Body of pancreas (tissue), 4 donors: Measurements from ENCODE around the gene ZFAND3. TPM values are rescaled to one million over a fixed set of nuclear protein-coding genes. Genes with fewer than 3 reads are reported as not detected.

Experiments used
- ATAC-seq: fragments of 150-250 bp; one replicate; pipeline ENCODE4 v1.9.1; 2016
- DNase-seq, 4 donors: peaks; one replicate each; pipeline ENCODE4 v3.0.0-alpha.2; 2019
- H3K27ac ChIP-seq, 4 donors: fragments of 200-600 bp; sonication (generic); 1 replicate in 3 of 4; 2 replicates in 1 of 4; pipeline versions ENCODE4 v1.5.1 to v1.6.1; 2016 to 2019; ENCODE audit warnings: mild to moderate bottlenecking in 1 of 4, mixed read lengths in 1 of 4, moderate library complexity in 1 of 4
- H3K27me3 ChIP-seq, 2 donors: fragments of 200-600 bp; sonication (generic); one replicate each; pipeline ENCODE4 v1.6.0; 2016; ENCODE audit warnings: mild to moderate bottlenecking in 1 of 2
- H3K36me3 ChIP-seq, 2 donors: fragments of 200-600 bp; sonication (generic); replicated peaks in 1 of 2; 2 replicates each; pipeline ENCODE4 v1.5.1; 2016; ENCODE audit warnings: low read depth in 2 of 2; ENCODE audit not compliant: insufficient read depth in 1 of 2
- H3K4me1 ChIP-seq: fragments of 200-600 bp; sonication (generic); one replicate; pipeline ENCODE4 v1.6.0; 2016
- H3K4me3 ChIP-seq, 2 donors: fragments of 200-600 bp; sonication (generic); 1 replicate in 1 of 2; 2 replicates in 1 of 2; pipeline ENCODE4 v1.5.1; 2016 to 2019
- H3K9me3 ChIP-seq, 3 donors: fragments of 200-600 bp; sonication (generic); 1 replicate in 2 of 3; 2 replicates in 1 of 3; pipeline ENCODE4 v1.5.1; 2016
- CTCF ChIP-seq, 7 experiments: fragments of 450-650 bp in 4 of 7; fragments of 200-600 bp in 3 of 7; sonication (generic) in 3 of 7; IDR thresholded peaks; one replicate each; pipeline ENCODE4 v1.5.1; 2016 to 2019; ENCODE audit warnings: antibody characterized with exemption in 7 of 7
- POLR2A ChIP-seq, 3 donors: fragments of 450-650 bp; IDR thresholded peaks; one replicate each; pipeline ENCODE4 v1.6.1; 2016; ENCODE audit warnings: antibody characterized with exemption in 3 of 3, mild to moderate bottlenecking in 2 of 3
- WGBS, 2 donors: methylation state at CpG; one replicate each; pipeline ENCODE4 v1.1.5; 2017; 5-methylcytosine and 5-hydroxymethylcytosine counted together
- intact Hi-C: fragments of 100-400 bp; cut with DNase I; formaldehyde crosslinking; loops from one replicate; pipeline ENCODE4 v1.15.1; 2023
- total RNA-seq, 2 donors: library from RNA; depleted of rRNA; stranded (reverse); fragments of >200 nt; gene quantifications; one replicate each; pipeline ENCODE4 v1.1.0, GENCODE V29; 2016

ZFAND3 gene
- total RNA-seq, 2 donors from 2014 or later: 20.8 to 27.0 TPM

GRCh38 chr6:37993596-37993995 lies 174.1 kb downstream of the ZFAND3 start:
- TF ChIP-seq CTCF (IDR thresholded peaks at IDR 0.05): no peak
- TF ChIP-seq POLR2A (IDR thresholded peaks at IDR 0.05): no peak
- H3K36me3 ChIP-seq: no peaks in the 10 kb centered on the region
- 93 to 96% methylated on average over 5 of the region's 5 CpGs for WGBS, 2 donors
- no peaks in the 10 kb centered on the region for H3K9me3 ChIP-seq
- H3K4me3 ChIP-seq: no peak overlapping the region
- DNase-seq (no peak), ATAC-seq (no peak)
- no peak overlapping the region for H3K27ac ChIP-seq
- no peaks in the 10 kb centered on the region for H3K27me3 ChIP-seq
- H3K4me1 ChIP-seq: peaks cover 11% of the 10 kb centered on the region
- intact Hi-C loops: no loop called here

DNA sequence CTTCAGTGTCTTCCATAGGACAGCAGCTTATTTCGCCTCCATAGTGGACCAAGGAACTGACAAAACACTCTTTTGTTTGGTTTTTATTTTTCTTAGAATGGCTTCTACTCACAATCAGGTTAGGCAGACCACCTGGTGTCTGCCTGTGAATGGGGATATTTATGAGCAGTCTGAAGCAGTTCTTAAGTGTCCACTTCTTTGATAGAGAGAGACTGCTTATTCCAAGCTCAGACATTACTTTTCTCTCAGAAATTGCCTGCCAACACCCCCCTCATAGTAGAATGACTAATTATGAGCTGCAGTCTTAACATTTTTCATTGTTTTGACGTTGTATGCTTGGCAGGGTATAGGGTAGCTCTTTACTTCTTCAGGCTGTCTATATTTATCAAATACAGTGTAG lies 174.7 kb downstream of the ZFAND3 start:
- intact Hi-C loops: no loop called here
- no peak overlapping the region for H3K27ac ChIP-seq
- TF ChIP-seq POLR2A (IDR thresholded peaks at IDR 0.05) (no peak), CTCF (IDR thresholded peaks at IDR 0.05) (no peak)
- 67 to 78% methylated on average over 2 of the region's 2 CpGs for WGBS, 2 donors
- H3K9me3 ChIP-seq: no peaks in the 10 kb centered on the region
- DNase-seq (no peak), ATAC-seq (no peak)
- H3K4me3 ChIP-seq: no peak overlapping the region
- peaks cover 5% of the 10 kb centered on the region for H3K4me1 ChIP-seq
- no peaks in the 10 kb centered on the region for H3K27me3 ChIP-seq
- H3K36me3 ChIP-seq: no peaks in the 10 kb centered on the region

- no peak for DNase-seq
- H3K4me1 ChIP-seq: no peaks in the 10 kb centered on the region
- WGBS, 2 donors: 89 to 95% methylated on average over 2 of the region's 2 CpGs
Measured at GRCh38 chr6:37998366-37998765, 178.8 kb downstream of the ZFAND3 start.

GRCh38 chr6:38001386-38001785 lies 181.9 kb downstream of the ZFAND3 start:
- intact Hi-C loops: no loop called here
- 74 to 90% methylated on average over 1 of the region's 1 CpG for WGBS, 2 donors
- no peak for DNase-seq

More at GRCh38 chr6:37998366-37998765, 178.8 kb downstream of the ZFAND3 start:
- no peak for ATAC-seq
- no peak overlapping the region for H3K27ac ChIP-seq
- H3K9me3 ChIP-seq: no peaks in the 10 kb centered on the region
- intact Hi-C loops: no loop called here
- H3K4me3 ChIP-seq: no peak overlapping the region
- H3K27me3 ChIP-seq: no peaks in the 10 kb centered on the region
- H3K36me3 ChIP-seq: no peaks in the 10 kb centered on the region
- TF ChIP-seq CTCF (IDR thresholded peaks at IDR 0.05) (no peak), POLR2A (IDR thresholded peaks at IDR 0.05) (no peak)

More at GRCh38 chr6:38001386-38001785, 181.9 kb downstream of the ZFAND3 start:
- no peaks in the 10 kb centered on the region for H3K36me3 ChIP-seq
- no peaks in the 10 kb centered on the region for H3K4me1 ChIP-seq
- no peaks in the 10 kb centered on the region for H3K27me3 ChIP-seq
- no peak overlapping the region for H3K4me3 ChIP-seq
- no peak overlapping the region for H3K27ac ChIP-seq
- ATAC-seq: no peak
- TF ChIP-seq POLR2A (IDR thresholded peaks at IDR 0.05): no peak
- no peak for TF ChIP-seq CTCF (IDR thresholded peaks at IDR 0.05)
- H3K9me3 ChIP-seq: no peaks in the 10 kb centered on the region
